Measurements from ENCODE around the gene AGBL5.
A peak's percentile ranks its signal among the peaks of the same experiment; 100 is the strongest.

AGBL5 gene

DNA sequence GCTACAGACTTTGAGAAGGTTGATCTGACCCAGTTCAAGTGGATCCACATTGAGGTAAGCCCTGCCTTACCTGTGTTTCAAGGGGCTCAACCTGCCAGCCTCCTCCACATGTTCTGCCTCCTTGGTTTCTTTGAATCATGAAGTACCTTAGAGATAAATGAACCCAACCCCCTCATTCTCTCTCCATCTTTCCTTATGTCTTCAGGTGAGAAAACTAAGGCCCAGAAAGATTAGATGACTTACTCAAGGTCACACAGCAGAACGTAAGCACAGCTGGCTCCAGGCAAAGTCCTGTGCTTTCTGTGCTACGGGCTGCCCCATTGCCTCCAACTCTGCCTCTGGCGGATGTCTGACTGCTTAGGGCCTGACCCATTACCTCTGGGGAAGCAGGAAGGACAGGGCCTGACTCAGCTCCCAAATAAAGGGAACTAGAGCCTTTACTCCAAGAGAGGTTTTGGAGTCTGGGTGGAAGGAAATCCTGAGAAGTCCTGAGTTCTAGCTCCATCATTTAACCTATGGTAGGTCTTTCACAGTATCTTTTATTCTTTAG, 45.4 kb downstream of the AGBL5 start:
- Mint-ChIP-seq H3K4me1 (peaks cover 39% of the 10 kb centered on the region), H3K27ac (peak overlapping the region; percentile 83), H3K27me3 (ENCODE audit: low read depth, poor library complexity) (peaks cover 22% of the 10 kb centered on the region), H3K4me3 (no peak overlapping the region), H3K9me3 (no peaks in the 10 kb centered on the region), H3K36me3 (ENCODE audit: low read depth) (no peaks in the 10 kb centered on the region)
- DNase-seq: no peak
- TF ChIP-seq, protein P1, sequence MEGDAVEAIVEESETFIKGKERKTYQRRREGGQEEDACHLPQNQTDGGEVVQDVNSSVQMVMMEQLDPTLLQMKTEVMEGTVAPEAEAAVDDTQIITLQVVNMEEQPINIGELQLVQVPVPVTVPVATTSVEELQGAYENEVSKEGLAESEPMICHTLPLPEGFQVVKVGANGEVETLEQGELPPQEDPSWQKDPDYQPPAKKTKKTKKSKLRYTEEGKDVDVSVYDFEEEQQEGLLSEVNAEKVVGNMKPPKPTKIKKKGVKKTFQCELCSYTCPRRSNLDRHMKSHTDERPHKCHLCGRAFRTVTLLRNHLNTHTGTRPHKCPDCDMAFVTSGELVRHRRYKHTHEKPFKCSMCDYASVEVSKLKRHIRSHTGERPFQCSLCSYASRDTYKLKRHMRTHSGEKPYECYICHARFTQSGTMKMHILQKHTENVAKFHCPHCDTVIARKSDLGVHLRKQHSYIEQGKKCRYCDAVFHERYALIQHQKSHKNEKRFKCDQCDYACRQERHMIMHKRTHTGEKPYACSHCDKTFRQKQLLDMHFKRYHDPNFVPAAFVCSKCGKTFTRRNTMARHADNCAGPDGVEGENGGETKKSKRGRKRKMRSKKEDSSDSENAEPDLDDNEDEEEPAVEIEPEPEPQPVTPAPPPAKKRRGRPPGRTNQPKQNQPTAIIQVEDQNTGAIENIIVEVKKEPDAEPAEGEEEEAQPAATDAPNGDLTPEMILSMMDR (IDR thresholded peaks at IDR 0.05): no peak

DNA sequence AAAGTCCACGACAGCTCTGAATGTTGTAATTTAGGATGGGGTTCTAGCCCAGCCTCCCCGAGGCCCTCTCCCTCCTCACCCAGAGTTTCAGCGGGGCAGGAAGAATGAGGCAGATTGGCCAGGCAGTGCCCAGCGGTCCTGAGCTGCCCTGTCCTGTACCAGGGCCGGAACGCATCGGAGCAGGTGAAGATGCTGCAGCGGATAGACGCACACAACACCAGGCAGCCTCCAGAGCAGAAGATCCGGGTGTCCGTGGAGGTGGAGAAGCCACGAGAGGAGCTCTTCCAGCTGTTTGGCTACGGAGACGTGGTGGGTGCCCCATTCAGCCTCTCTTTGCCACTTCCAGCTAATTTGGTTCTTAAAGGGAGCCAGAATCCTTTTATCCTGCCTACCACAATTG, 45.9 kb downstream of the AGBL5 start:
- TF ChIP-seq, protein P1 (IDR thresholded peaks at IDR 0.05): no peak
- peaks cover 34% of the 10 kb centered on the region for H3K4me1 Mint-ChIP-seq
- peaks cover 22% of the 10 kb centered on the region for H3K27me3 Mint-ChIP-seq (ENCODE audit: low read depth, poor library complexity)
- H3K4me3 Mint-ChIP-seq: no peak overlapping the region
- H3K9me3 Mint-ChIP-seq: no peaks in the 10 kb centered on the region
- no peak for DNase-seq
- H3K27ac Mint-ChIP-seq: no peak overlapping the region
- H3K36me3 Mint-ChIP-seq (ENCODE audit: low read depth): no peaks in the 10 kb centered on the region

DNA sequence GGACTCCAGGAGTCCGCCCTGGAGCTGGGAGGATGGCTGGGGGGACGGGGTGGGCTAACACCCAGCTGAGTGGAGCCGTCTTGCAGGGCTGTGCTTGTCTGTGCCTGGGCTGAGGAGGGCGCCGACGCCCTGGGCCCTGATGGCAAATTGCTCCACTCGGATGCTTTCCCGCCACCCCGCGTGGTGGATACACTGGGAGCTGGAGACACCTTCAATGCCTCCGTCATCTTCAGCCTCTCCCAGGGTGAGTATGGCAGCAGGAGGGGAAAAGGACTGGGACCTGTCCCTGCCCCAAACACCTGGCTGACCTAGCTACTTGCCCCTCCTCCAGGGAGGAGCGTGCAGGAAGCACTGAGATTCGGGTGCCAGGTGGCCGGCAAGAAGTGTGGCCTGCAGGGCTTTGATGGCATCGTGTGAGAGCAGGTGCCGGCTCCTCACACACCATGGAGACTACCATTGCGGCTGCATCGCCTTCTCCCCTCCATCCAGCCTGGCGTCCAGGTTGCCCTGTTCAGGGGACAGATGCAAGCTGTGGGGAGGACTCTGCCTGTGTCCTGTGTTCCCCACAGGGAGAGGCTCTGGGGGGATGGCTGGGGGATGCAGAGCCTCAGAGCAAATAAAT, 48.0 kb downstream of the AGBL5 start:
- H3K27ac Mint-ChIP-seq: no peak overlapping the region
- no peaks in the 10 kb centered on the region for H3K9me3 Mint-ChIP-seq

DNA sequence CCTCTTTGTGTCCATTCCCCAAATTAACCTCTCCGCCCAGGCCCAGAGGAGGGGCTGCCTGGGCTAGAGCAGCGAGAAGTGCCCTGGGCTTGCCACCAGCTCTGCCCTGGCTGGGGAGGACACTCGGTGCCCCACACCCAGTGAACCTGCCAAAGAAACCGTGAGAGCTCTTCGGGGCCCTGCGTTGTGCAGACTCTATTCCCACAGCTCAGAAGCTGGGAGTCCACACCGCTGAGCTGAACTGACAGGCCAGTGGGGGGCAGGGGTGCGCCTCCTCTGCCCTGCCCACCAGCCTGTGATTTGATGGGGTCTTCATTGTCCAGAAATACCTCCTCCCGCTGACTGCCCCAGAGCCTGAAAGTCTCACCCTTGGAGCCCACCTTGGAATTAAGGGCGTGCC, 48.6 kb downstream of the AGBL5 start:
- Mint-ChIP-seq H3K9me3 (no peaks in the 10 kb centered on the region), H3K27ac (no peak overlapping the region), H3K27me3 (ENCODE audit: low read depth, poor library complexity) (peaks cover 22% of the 10 kb centered on the region), H3K4me3 (no peak overlapping the region), H3K4me1 (peaks cover 27% of the 10 kb centered on the region), H3K36me3 (ENCODE audit: low read depth) (no peaks in the 10 kb centered on the region)
- TF ChIP-seq, protein P1 (IDR thresholded peaks at IDR 0.05): no peak
- no peak for DNase-seq

More for the DNA sequence above, 48.0 kb downstream of the AGBL5 start:
- peaks cover 22% of the 10 kb centered on the region for H3K27me3 Mint-ChIP-seq (ENCODE audit: low read depth, poor library complexity)
- H3K4me3 Mint-ChIP-seq: no peak overlapping the region
- H3K4me1 Mint-ChIP-seq: peaks cover 27% of the 10 kb centered on the region
- TF ChIP-seq, protein P1 (IDR thresholded peaks at IDR 0.05): no peak
- DNase-seq: no peak
- H3K36me3 Mint-ChIP-seq (ENCODE audit: low read depth): no peaks in the 10 kb centered on the region

DNA sequence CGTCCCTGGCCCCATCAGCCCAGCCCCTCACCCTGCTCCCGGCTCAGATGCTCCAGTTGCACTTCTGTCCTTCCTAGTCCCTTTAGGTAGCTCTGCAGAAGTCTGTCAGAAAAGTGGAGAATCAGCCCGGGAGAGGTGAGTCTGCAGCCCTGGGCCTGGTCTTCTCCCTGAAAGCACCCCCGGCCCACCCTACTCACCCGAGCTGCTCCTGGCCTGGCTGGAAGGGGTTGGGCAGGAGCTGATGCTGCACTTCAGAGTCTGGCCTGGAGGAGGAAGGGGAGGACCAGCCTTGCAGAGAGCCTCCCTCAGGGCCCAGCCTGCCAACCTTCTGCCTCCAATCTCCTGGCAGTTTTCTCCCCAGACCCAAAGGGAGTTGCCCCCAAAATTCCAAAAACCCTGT, 50.9 kb downstream of the AGBL5 start:
- peaks cover 12% of the 10 kb centered on the region for H3K4me1 Mint-ChIP-seq
- TF ChIP-seq, protein P1 (IDR thresholded peaks at IDR 0.05): no peak
- H3K27ac Mint-ChIP-seq: no peak overlapping the region

DNA sequence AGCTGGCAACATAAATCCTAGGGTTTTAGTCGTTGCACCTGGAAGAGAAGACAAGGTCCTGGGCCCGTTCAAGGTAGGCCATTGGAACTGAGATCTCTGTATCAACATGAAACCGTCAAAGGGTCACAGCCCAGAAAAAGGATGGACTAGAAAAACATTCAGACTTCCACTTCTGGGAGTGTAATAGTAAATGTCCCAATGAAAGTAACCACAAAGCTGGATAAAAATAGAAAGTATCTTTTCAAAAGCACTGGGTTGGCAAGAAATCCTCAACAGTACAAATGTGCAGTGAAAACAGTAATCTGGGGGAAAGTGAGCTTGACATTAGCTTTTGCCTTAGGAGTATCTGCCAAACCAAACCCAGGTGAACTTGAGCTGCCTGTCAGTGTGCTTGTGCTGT, 54.5 kb downstream of the AGBL5 start:
- DNase-seq: no peak
- H3K9me3 Mint-ChIP-seq: no peaks in the 10 kb centered on the region
- no peaks in the 10 kb centered on the region for H3K36me3 Mint-ChIP-seq (ENCODE audit: low read depth)
- H3K27me3 Mint-ChIP-seq (ENCODE audit: low read depth, poor library complexity): peaks cover 27% of the 10 kb centered on the region
- TF ChIP-seq, protein P1 (IDR thresholded peaks at IDR 0.05): no peak
- no peak overlapping the region for H3K27ac Mint-ChIP-seq
- H3K4me3 Mint-ChIP-seq: no peak overlapping the region
- H3K4me1 Mint-ChIP-seq: peaks cover 5% of the 10 kb centered on the region

More for the DNA sequence above, 50.9 kb downstream of the AGBL5 start:
- Mint-ChIP-seq H3K4me3 (no peak overlapping the region), H3K9me3 (no peaks in the 10 kb centered on the region), H3K27me3 (ENCODE audit: low read depth, poor library complexity) (peaks cover 22% of the 10 kb centered on the region), H3K36me3 (ENCODE audit: low read depth) (no peaks in the 10 kb centered on the region)
- DNase-seq: no peak
